Right lobe of liver (tissue), 4 donors: Measurements from ENCODE around the gene UBN1.
A peak's percentile ranks its signal among the peaks of the same experiment; 100 is the strongest.

Experiments used
- CTCF ChIP-seq, 4 donors: fragments of 200-600 bp in 3 of 4; fragments of 450-650 bp in 1 of 4; IDR thresholded peaks; one replicate each; pipeline versions ENCODE4 v1.5.1 to v1.8.0; 2016 to 2022; ENCODE audit warnings: antibody characterized with exemption in 4 of 4, mild to moderate bottlenecking in 2 of 4
- POLR2A ChIP-seq: fragments of 450-650 bp; IDR thresholded peaks from one replicate; pipeline ENCODE4 v1.6.1; 2017; ENCODE audit warnings: antibody characterized with exemption, mild to moderate bottlenecking
- donor health status: DM: no; HTN: no; CAD: no.
- donor health status: DM: no; HTN: no; CAD: no.
- donor health status: DM: no; HTN: yes; CAD: no.

DNA sequence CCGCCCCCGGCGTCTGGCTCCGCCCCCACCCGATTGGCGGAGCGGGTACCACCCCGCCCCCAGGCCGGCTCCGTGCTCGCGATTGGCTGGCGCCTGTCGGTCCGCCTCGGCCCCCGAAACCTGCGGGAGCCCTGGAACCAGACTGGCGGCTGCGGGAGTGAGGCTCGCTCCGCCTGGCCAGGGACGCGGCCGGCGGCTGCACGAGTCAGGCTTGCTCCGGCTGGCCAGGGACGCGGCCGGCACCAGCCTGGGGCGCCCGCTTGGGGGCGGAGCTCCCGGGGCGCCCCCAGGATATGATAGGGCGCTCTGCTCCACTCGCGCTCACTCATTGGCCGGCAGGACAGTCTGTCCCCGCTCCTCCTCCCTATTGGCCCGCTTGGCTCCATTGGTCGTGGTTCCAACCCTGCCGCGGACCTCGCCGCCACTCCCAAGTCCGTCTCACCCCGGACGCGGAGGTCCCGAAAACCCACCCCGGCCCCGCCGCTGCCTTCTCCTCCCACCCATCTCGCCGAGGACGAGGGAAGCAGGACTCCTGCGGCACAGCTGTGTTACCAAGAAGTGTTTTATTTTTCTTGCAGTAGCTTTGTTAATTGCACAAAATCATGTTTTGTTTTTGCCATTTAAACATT lies 44.5 kb upstream of the UBN1 start:
- peak; percentile 13 to 32 (median 26) for TF ChIP-seq CTCF (IDR thresholded peaks at IDR 0.05)
- TF ChIP-seq POLR2A = no peak
